ENCODE measurements around the gene FDX2.

Gene FDX2

GRCh38 chr19:10332965-10333757, 17.3 kb upstream of the FDX2 start, which contains the start of gene RAVER1:
RAVER1 (minus strand) TSS chr19:10333529; CDS start chr19:10333507, 22 bp downstream.
- DNase-seq: peak; percentile 87

DNA sequence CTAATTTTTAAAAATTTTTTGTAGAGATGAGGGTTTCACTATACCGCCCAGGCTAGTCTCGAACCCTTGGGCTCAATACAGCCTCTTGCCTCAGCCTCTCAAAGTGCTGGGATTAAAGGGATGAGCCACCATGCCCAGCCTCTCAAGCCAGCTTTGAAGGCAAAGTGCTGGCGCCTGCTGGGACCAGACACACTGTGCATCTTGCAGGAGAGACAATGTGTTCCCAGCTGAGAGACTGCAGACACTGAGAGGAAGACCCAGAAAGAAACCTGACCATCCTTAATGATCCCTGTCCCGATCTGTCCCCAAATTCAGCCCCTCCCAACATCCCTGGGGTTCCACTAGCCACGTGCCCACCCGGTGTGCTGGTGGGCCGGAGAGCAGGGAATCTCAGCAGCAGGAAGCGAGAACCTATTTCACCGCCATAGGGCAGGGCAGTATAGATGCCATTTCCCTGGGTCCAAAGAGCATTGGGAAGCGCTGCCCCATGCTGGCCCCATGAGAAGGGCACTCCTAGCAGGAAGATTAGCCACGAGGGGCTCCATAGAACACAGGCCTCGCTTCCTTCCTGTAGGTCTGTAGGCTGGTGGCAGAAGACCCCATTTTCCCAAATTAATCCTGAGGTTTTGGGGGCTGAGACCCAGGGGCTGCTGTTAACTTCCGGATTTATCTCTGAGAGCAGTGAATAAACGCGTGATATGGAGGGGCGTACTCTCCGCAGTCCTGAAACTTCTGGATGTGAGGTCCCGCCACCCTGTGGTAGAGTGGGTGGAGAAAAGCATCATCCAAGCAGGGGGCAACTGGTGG, 16.5 kb upstream of the FDX2 start:
- no peak for DNase-seq

GRCh38 chr19:10329555-10329954, 13.7 kb upstream of the FDX2 start:
- no peak for DNase-seq

GRCh38 chr19:10328558-10329429, 13.0 kb upstream of the FDX2 start:
- DNase-seq: no peak

GRCh38 chr19:10327793-10328192, 12.0 kb upstream of the FDX2 start:
- no peak for DNase-seq

GRCh38 chr19:10325732-10326131, 9.9 kb upstream of the FDX2 start:
- no peak for DNase-seq

DNA sequence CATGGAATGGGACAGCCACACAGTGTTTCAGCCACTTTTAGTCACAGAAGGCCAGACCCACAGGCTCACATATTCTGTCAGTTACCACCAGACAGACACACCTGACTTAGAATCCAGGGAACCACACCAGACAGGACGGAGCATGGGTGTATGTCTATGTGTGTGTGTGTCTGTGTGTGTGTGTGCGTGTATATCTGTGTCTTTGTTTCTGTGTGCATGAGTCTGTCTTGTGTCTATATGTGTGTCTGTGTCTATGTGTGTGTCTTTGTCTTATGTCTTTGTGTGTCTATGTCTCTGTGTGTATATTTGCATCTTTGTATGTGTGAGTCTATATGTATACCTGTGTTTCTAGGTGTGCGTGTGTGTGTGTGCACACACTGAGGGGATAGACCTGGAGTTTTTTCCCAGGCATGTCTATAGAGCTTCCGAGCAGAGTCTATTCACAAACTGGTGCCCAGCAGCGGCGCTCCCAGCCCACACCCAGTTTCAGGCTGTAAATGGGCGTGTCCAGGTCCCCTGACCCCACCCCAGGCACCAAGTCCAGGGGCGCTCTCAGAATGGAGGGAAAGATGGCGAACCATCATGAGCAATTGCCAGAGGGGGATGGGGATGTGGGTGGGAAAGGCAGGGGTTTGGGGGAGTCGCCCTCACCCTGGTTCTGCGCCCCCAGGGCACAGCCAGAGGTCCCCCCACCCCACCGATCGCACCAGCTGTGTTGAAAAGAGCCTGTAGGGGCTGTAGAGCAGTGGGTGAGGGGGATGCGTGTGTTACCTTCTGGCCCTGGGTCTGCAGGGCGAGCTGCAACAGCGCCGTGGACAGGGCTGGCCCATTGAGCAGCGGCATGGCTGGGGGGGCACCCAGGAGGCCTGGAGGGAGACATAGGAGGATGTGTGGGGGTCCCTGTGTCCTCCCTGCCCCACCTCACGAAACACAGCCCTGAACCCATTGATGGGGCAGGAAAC, 6.3 kb upstream of the FDX2 start:
- no peak for DNase-seq

GRCh38 chr19:10321417-10321797, 5.6 kb upstream of the FDX2 start:
- DNase-seq: no peak

- DNase-seq: no peak
Measured at GRCh38 chr19:10320602-10321416, 5.0 kb upstream of the FDX2 start.

- DNase-seq: no peak
Measured at GRCh38 chr19:10318807-10319682, 3.2 kb upstream of the FDX2 start.

DNA sequence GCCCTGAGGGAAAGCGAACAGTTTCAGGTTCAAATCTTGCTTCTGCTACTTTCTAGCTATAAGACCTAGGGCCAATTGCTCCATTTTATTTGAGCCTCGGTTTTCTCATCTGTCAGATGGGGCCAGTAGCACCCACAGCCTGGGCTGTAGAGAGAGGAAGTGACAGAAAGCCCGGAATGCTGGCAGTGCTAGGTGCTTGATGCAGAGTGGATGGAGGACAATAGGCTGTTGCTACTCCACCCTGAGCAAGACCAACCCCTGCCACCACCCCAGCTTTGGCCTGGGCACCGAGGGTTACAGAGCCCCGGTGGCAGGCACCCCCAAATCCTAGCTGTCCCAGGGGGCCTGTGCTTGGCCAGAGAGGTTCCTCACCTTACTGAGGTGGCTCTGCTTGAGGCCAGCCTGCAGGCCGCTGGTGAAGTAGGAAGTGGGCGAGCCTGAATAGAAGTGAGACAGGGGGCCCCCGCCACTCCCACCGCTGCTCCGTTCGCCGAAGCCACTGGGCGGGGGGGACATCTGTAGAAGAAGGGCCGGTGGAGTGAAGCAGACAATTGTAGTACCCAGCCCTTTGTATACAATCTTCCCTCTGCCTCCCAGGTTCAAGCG, 2.1 kb upstream of the FDX2 start:
- no peak for DNase-seq

DNA sequence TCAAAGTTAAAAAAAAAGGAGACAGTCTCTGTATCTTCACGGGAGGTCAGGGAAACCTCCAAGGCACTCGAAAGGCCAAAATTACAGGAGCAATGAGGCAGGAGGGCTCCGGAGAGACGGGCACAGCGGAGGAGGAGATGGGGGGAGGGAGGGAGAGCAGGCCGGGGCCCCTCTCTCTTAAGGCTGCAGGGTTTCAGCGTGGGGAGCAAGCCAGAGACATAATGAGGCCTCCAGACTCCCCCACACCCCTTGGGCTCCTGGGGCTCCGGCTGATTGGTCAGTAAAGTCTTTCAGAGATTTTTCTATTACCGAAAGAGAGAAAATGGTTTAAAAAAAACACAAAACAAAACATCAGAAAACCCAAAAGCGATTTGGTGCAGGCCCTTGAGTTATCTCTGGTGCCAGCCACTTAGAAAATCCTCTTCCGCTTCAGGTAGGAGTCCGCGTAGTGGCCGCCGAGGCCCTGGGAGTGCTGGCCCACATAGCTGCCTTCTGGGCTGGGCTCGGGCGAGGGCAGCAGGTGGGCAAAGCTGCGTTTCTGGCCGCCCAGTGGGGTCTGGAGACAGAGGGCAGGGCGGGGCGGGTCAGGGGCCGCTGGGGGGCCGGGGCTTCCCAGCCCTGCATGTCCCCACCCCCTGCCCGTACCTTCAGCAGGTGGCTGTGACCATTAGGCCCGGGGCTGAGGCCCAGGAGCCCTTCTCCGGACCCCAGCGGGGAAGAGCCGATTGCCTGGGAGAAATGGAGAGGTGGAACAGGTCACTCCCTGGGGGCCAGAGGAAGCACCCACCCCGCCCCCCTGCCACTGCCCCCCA, 1.4 kb upstream of the FDX2 start:
- DNase-seq: no peak

DNA sequence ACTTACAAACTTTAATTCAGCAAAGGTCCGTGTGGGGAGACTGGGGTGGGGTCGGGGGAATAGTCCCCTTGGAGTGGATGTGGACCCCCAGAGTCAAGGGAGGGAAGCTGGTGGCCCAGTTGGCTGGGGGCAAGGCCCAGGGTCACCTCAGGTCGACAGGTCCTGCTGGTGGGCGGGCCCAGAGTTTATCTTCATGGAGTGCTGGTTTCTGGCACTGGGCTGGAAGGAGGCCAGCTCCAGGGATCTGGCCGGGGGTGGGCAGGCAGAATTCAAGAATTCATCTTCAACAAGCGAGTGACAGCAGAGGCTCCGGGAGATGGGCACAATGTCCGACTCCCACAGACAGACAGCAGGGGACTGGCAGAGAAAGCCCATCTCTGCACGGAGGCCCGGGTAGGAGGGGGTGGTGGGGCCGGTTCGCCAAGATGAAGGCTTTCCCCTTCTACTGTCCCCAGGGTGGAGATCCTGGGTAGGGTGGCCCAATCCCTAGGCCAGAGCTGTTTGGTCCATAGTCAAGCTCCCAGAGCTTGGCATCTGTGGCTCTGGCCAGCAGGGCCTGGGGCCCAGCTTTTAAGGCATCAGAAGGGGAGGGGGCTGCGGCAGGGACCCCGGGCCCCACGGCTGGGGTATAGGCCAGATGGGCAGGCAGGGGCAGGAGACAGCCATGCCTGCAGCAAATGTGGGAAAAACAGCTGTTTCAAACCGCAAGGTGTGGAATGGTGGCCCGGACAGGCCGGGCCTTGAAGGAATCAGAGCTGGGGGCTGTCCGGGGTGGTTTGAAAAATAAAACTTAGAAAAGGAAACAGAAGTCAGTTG, 622 bp upstream of the FDX2 start:
- DNase-seq: no peak

- DNase-seq: no peak
Measured at GRCh38 chr19:10309423-10309822, 6.4 kb downstream of the FDX2 start, which contains the start of gene ZGLP1. ZGLP1 (minus strand) TSS chr19:10309815.

GRCh38 chr19:10306327-10306726, 9.5 kb downstream of the FDX2 start:
- DNase-seq: no peak

DNA sequence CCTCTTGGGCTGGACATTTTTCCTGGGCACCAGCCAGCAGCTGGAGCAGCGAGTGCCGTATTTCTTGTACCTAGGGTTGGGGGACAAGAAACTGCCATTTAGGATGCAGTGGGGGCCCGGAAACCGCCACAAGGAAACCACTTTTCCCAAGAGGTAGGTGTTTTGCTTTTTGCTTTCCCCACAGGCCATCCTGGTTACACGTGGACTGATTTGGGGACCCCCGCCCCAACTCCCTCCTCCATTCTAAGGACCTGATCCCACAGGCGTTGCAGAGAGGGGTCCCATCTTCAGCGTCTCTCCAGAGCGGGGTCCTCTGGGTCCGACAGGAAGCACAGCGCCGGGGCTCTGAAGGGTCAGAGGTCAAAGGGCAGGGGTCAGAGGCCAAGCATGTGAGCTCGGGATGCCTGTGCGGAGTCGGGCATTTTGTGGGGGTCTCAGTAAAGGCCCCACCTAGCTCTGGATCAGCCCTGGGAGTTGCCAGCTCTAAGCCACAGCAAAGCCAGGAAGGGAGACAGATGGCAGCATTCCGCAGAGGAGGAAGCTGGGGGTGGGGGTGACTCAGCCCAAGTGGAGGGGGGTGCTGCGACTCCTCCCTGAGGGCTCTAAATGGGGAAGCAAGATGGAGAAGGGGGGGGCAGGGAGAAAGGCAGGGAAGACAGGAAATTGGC, 10.5 kb downstream of the FDX2 start:
- DNase-seq: no peak

Measured in NCI-H1048 (cell line).